Spleen (tissue), 11 donors: Measurements from ENCODE around the gene KLF12. TPM values are rescaled to one million over a fixed set of nuclear protein-coding genes. Genes with fewer than 3 reads are reported as not detected.
A peak's percentile ranks its signal among the peaks of the same experiment; 100 is the strongest.

ENCODE experiments used
- DNase-seq: peaks from one replicate; pipeline ENCODE4 v3.0.0-alpha.2; 2020
- H3K27ac ChIP-seq, 8 donors: fragments of 200-600 bp; sonication (generic) in 7 of 8; 1 replicate in 4 of 8; 2 replicates in 4 of 8; pipeline versions ENCODE4 v1.5.0 to v1.8.0; 2016 to 2021; ENCODE audit warnings: inconsistent platforms in 4 of 8, mild to moderate bottlenecking in 4 of 8, moderate library complexity in 1 of 8
- H3K27me3 ChIP-seq, 7 donors: fragments of 200-600 bp; sonication (generic) in 6 of 7; replicated peaks in 1 of 7; 1 replicate in 4 of 7; 2 replicates in 3 of 7; pipeline versions ENCODE4 v1.5.0 to v1.8.0; 2016 to 2021; ENCODE audit warnings: inconsistent platforms in 3 of 7, mild to moderate bottlenecking in 1 of 7
- H3K36me3 ChIP-seq, 6 donors: fragments of 200-600 bp; sonication (generic) in 5 of 6; 1 replicate in 4 of 6; 2 replicates in 2 of 6; pipeline versions ENCODE4 v1.5.0 to v1.8.0; 2016 to 2021; ENCODE audit warnings: inconsistent platforms in 2 of 6
- H3K4me1 ChIP-seq, 6 donors: fragments of 200-600 bp; sonication (generic) in 5 of 6; 1 replicate in 3 of 6; 2 replicates in 3 of 6; pipeline versions ENCODE4 v1.5.0 to v1.8.0; 2016 to 2021; ENCODE audit warnings: inconsistent platforms in 3 of 6
- H3K4me3 ChIP-seq, 8 donors: fragments of 200-600 bp; sonication (generic) in 7 of 8; 1 replicate in 4 of 8; 2 replicates in 4 of 8; pipeline versions ENCODE4 v1.5.0 to v1.8.0; 2016 to 2021; ENCODE audit warnings: inconsistent platforms in 4 of 8, mild to moderate bottlenecking in 4 of 8, moderate library complexity in 2 of 8
- H3K9me3 ChIP-seq, 8 donors: fragments of 200-600 bp; sonication (generic) in 7 of 8; 1 replicate in 4 of 8; 2 replicates in 4 of 8; pipeline versions ENCODE4 v1.5.0 to v1.8.0; 2016 to 2021; ENCODE audit warnings: inconsistent platforms in 4 of 8
- CTCF ChIP-seq, 11 experiments: fragments of 200-600 bp in 7 of 11; fragments of 450-650 bp in 4 of 11; sonication (generic) in 4 of 11; IDR thresholded peaks in 8 of 11; conservative IDR thresholded peaks in 3 of 11; 1 replicate in 7 of 11; 2 replicates in 4 of 11; pipeline versions ENCODE4 v1.4.0 to v1.8.0; 2016 to 2021; ENCODE audit warnings: antibody characterized with exemption in 11 of 11, inconsistent platforms in 4 of 11, mild to moderate bottlenecking in 1 of 11
- POLR2A ChIP-seq, 3 donors: fragments of 450-650 bp; IDR thresholded peaks; one replicate each; pipeline ENCODE4 v1.5.1; 2017; ENCODE audit warnings: antibody characterized with exemption in 3 of 3, mild to moderate bottlenecking in 1 of 3
- POLR2AphosphoS5 ChIP-seq, 3 donors: sonication (generic); formaldehyde crosslinking; IDR thresholded peaks; one replicate each; pipeline ENCODE4 v1.5.1; 2017; ENCODE audit warnings: antibody characterized with exemption in 3 of 3
- WGBS, 5 donors: extraction: QIAGEN DNeasy Blood & Tissue Kit in 3 of 5; methylation state at CpG; one replicate each; pipeline versions ENCODE4 v1.1.5 to v1.1.7; 2013 to 2018; 5-methylcytosine and 5-hydroxymethylcytosine counted together
- intact Hi-C: fragments of 100-400 bp; cut with DNase I; formaldehyde crosslinking; loops from one replicate; pipeline ENCODE4 v1.15.0; 2023; ENCODE audit warnings: low total_unique reads
- polyA plus RNA-seq, 3 donors: library from polyadenylated mRNA; stranded (reverse); fragments of 200-250 nt; gene quantifications; one replicate each; pipeline ENCODE4 v1.2.1, GENCODE V29; 2013
- total RNA-seq, 7 donors: library from RNA; depleted of rRNA in 3 of 7; stranded (reverse); fragments of >200 nt in 3 of 7; fragmentation: NEBNext Ultra II Directional in 4 of 7; extraction: Animal tissue kit (Norgen Biotek cat#: 25700) in 4 of 7; gene quantifications; one replicate each; pipeline versions ENCODE4 v1.1.0 to v1.2.1, GENCODE V29; 2016 to 2021
- donor health status: healthy with polysubstance abuse.
- donor health status: DM: no; HTN: no; CAD: no; lungs with moderate emphysema.
- donor health status: DM: no; HTN: no; CAD: no.
- donor health status: Bipolar disorder and iron deficiency.
- donor health status: healthy.
- donor health status: DM: no; HTN: no; CAD: no.
- donor health status: DM: yes; HTN: yes; CAD: no.

Gene KLF12
- total and polyA plus RNA-seq, 10 donors, result 3.8 to 46.0 (median 29.8) TPM

- Histone ChIP-seq H3K9me3 (no peaks in the 10 kb centered on the region), H3K4me3 (peak overlapping the region in 1 of 8 donors; percentile 97), H3K27me3 (peaks cover 0 to 22% (median 0%) of the 10 kb centered on the region in 7 donors), H3K27ac (peak overlapping the region in 6 of 8 donors; percentile 30 to 98 (median 94)), H3K4me1 (peaks cover 25 to 88% (median 63%) of the 10 kb centered on the region in 6 donors), H3K36me3 (no peaks in the 10 kb centered on the region)
- TF ChIP-seq CTCF (IDR thresholded peaks at IDR 0.05 in 8 of 11, conservative IDR thresholded peaks at IDR 0.05 in 3 of 11) (no peak), POLR2A (IDR thresholded peaks at IDR 0.05) (no peak)
- intact Hi-C loops, result loop anchor here (10.0 kb wide), 1 partner anchor 154 kb away; no protein-coding TSS in a partner anchor
- WGBS, 5 donors, result 68 to 85% (median 78%) methylated on average over 3 of the region's 3 CpGs
- no peak for DNase-seq
Observed at GRCh38 chr13:74131227-74131626, 3.0 kb downstream of the KLF12 start.

- Histone ChIP-seq H3K27ac (peak overlapping the region in 7 of 8 donors; percentile 39 to 98 (median 65)), H3K27me3 (peaks cover 0 to 16% (median 0%) of the 10 kb centered on the region in 7 donors), H3K4me1 (peaks cover 27 to 86% (median 61%) of the 10 kb centered on the region in 6 donors), H3K9me3 (no peaks in the 10 kb centered on the region), H3K36me3 (no peaks in the 10 kb centered on the region), H3K4me3 (peak overlapping the region in 2 of 8 donors; percentile 1 to 11)
- DNase-seq, result no peak
- intact Hi-C loops, result loop anchor here (10.0 kb wide), 1 partner anchor 155 kb away; no protein-coding TSS in a partner anchor
- TF ChIP-seq POLR2AphosphoS5 (IDR thresholded peaks at IDR 0.05) (no peak), POLR2A (IDR thresholded peaks at IDR 0.05) (no peak), CTCF (IDR thresholded peaks at IDR 0.05 in 8 of 11, conservative IDR thresholded peaks at IDR 0.05 in 3 of 11) (no peak)
- 66 to 68% (median 67%) methylated on average over 5 of the region's 5 CpGs for WGBS, 5 donors
Observed at GRCh38 chr13:74129500-74130191, 4.6 kb downstream of the KLF12 start.

GRCh38 chr13:74128156-74128767, 5.9 kb downstream of the KLF12 start:
- H3K9me3 ChIP-seq, result no peaks in the 10 kb centered on the region
- H3K4me3 ChIP-seq, result no peak overlapping the region
- peaks cover 27 to 88% (median 63%) of the 10 kb centered on the region in 6 donors for H3K4me1 ChIP-seq
- H3K36me3 ChIP-seq, result no peaks in the 10 kb centered on the region
- TF ChIP-seq CTCF (IDR thresholded peaks at IDR 0.05 in 8 of 11, conservative IDR thresholded peaks at IDR 0.05 in 3 of 11) (no peak), POLR2A (IDR thresholded peaks at IDR 0.05) (no peak), POLR2AphosphoS5 (IDR thresholded peaks at IDR 0.05) (no peak)
- WGBS, 5 donors, result 56 to 74% (median 64%) methylated on average over 6 of the region's 6 CpGs
- peaks cover 0 to 5% (median 0%) of the 10 kb centered on the region in 7 donors for H3K27me3 ChIP-seq
- intact Hi-C loops, result no loop called here
- no peak for DNase-seq
- H3K27ac ChIP-seq, result peak overlapping the region in 5 of 8 donors; percentile 24 to 98 (median 29)

GRCh38 chr13:74118328-74118727, 15.9 kb downstream of the KLF12 start:
- H3K4me3 ChIP-seq, result no peak overlapping the region
- no peaks in the 10 kb centered on the region for H3K27me3 ChIP-seq
- no peak overlapping the region for H3K27ac ChIP-seq
- H3K9me3 ChIP-seq, result peaks cover 12 to 45% (median 36%) of the 10 kb centered on the region in 8 donors
- intact Hi-C loops, result no loop called here
- no peak for DNase-seq
- 85 to 96% (median 92%) methylated on average over 4 of the region's 4 CpGs for whole genome bisulfite sequencing, 5 donors
- peaks cover 0 to 33% (median 0%) of the 10 kb centered on the region in 6 donors for H3K4me1 ChIP-seq
- H3K36me3 ChIP-seq, result peaks cover 0 to 19% (median 0%) of the 10 kb centered on the region in 6 donors
- TF ChIP-seq CTCF (IDR thresholded peaks at IDR 0.05 in 8 of 11, conservative IDR thresholded peaks at IDR 0.05 in 3 of 11), result no peak
- no peak for TF ChIP-seq POLR2A (IDR thresholded peaks at IDR 0.05)
- TF ChIP-seq POLR2AphosphoS5 (IDR thresholded peaks at IDR 0.05), result no peak
